Measurements from ENCODE around the gene LTB4R2. TPM values are rescaled to one million over a fixed set of nuclear protein-coding genes. Genes with fewer than 3 reads are reported as not detected.
"Not testable (repeated sequence)": the region's sequence is repeated elsewhere in the genome, so short reads cannot be mapped to it uniquely, and the experiment has no call there.

LTB4R2 gene
- total and polyA plus RNA-seq, 7 donors: 0.08 to 2.3 (median 0.96) TPM

DNA sequence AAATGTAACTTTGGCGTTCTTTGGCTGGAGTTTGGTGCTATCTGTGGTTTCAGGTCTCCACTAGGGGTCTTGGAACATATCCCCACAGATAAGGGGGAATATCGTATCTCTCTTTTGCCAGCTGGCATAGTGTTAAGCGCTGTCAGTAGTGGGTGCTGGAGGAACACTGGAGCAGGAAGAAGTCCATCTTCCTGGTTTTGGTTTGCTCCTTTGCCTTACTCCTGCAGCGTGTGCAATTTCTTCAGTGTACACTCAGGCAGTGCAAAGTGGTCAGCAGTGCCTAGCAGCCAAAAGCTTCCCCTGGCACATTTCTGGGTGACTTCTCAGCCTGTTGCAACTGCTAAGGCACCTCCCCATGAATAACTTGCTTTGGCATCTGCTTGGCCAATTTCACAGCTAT, 41.6 kb downstream of the LTB4R2 start:
- Histone ChIP-seq H3K27me3 (ENCODE audit: insufficient read depth in 3 of 3, low read length in 2 of 3) (peaks cover 0 to 34% (median 0%) of the 10 kb centered on the region in 3 donors), H3K27ac (no peak overlapping the region), H3K9me3 (no peaks in the 10 kb centered on the region), H3K4me3 (no peak overlapping the region), H3K4me1 (no peaks in the 10 kb centered on the region), H3K36me3 (ENCODE audit: insufficient read depth in 1 of 2, low read depth in 1 of 2) (no peaks in the 10 kb centered on the region)
- WGBS, 3 donors: 11 to 16% (median 12%) methylated on average over 4 of the region's 4 CpGs
- intact Hi-C loops (cut with DNase I): no loop called here
- DNase-seq (no peak), ATAC-seq (peak in 2 of 4 donors; percentile 27 to 48)
- no peak for TF ChIP-seq CTCF (IDR thresholded peaks at IDR 0.05)

GRCh38 chr14:24353559-24354481, 43.9 kb downstream of the LTB4R2 start:
- no peak for ATAC-seq
- H3K27ac ChIP-seq: no peak overlapping the region
- TF ChIP-seq CTCF (IDR thresholded peaks at IDR 0.05): no peak

GRCh38 chr14:24354482-24354825, 44.5 kb downstream of the LTB4R2 start:
- ATAC-seq; DNase-seq; H3K36me3 ChIP-seq (ENCODE audit: insufficient read depth in 1 of 2, low read depth in 1 of 2); H3K9me3 ChIP-seq; H3K4me3 ChIP-seq; H3K4me1 ChIP-seq; H3K27ac ChIP-seq; intact Hi-C loops (cut with DNase I): not testable (repeated sequence)
- peaks cover 0 to 38% (median 0%) of the 10 kb centered on the region in 3 donors for H3K27me3 ChIP-seq (ENCODE audit: insufficient read depth in 3 of 3, low read length in 2 of 3)
- WGBS, 3 donors: 86 to 90% (median 90%) methylated on average over 3 of the region's 3 CpGs

More at GRCh38 chr14:24353559-24354481, 43.9 kb downstream of the LTB4R2 start:
- Histone ChIP-seq H3K36me3 (ENCODE audit: insufficient read depth in 1 of 2, low read depth in 1 of 2) (no peaks in the 10 kb centered on the region), H3K9me3 (no peaks in the 10 kb centered on the region), H3K27me3 (ENCODE audit: insufficient read depth in 3 of 3, low read length in 2 of 3) (peaks cover 0 to 34% (median 0%) of the 10 kb centered on the region in 3 donors), H3K4me1 (no peaks in the 10 kb centered on the region), H3K4me3 (no peak overlapping the region)
- 56 to 76% (median 70%) methylated on average over 4 to 5 of the region's 5 CpGs for WGBS, 3 donors
- no peak for DNase-seq
- intact Hi-C loops (cut with DNase I): no loop called here

- H3K9me3 ChIP-seq: no peaks in the 10 kb centered on the region
- H3K27me3 ChIP-seq (ENCODE audit: insufficient read depth in 3 of 3, low read length in 2 of 3): peaks cover 0 to 39% (median 0%) of the 10 kb centered on the region in 3 donors
- H3K4me1 ChIP-seq: no peaks in the 10 kb centered on the region
- H3K27ac ChIP-seq: no peak overlapping the region
- H3K36me3 ChIP-seq (ENCODE audit: insufficient read depth in 1 of 2, low read depth in 1 of 2): no peaks in the 10 kb centered on the region
- intact Hi-C loops (cut with DNase I): no loop called here
- ATAC-seq (no peak), DNase-seq (no peak)
- H3K4me3 ChIP-seq: no peak overlapping the region
- 86 to 95% (median 91%) methylated on average over 7 of the region's 7 CpGs for WGBS, 3 donors
- TF ChIP-seq CTCF (IDR thresholded peaks at IDR 0.05): no peak
Observed at GRCh38 chr14:24355009-24355408, 45.1 kb downstream of the LTB4R2 start.

DNA sequence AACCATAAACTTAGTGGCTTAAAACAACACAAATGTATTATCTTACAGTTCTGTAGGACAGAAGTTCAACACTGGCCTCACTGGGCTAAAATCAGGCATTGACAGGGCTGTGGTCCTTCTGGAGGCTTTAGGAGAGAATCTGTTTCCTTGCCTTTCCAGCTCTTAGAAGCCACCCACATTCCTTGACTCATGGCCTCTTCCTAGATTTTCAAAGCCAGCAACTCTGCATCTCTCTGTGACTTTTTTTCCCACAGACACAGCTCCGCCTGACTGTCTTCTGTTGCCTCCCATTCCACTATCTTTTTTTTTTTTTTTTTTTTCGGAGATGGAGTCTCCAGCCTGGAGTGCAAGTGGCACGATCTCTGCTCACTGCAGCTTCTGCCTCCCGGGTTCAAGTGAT, 46.3 kb downstream of the LTB4R2 start:
- no peaks in the 10 kb centered on the region for H3K36me3 ChIP-seq (ENCODE audit: insufficient read depth in 1 of 2, low read depth in 1 of 2)
- H3K4me3 ChIP-seq: no peak overlapping the region
- WGBS, 3 donors: 83 to 89% (median 85%) methylated on average over 4 of the region's 4 CpGs
- DNase-seq (no peak), ATAC-seq (no peak)
- intact Hi-C loops (cut with DNase I): no loop called here
- H3K9me3 ChIP-seq: no peaks in the 10 kb centered on the region
- peaks cover 0 to 35% (median 0%) of the 10 kb centered on the region in 3 donors for H3K27me3 ChIP-seq (ENCODE audit: insufficient read depth in 3 of 3, low read length in 2 of 3)
- no peak for TF ChIP-seq CTCF (IDR thresholded peaks at IDR 0.05)
- H3K4me1 ChIP-seq: no peaks in the 10 kb centered on the region
- H3K27ac ChIP-seq: no peak overlapping the region
